NCI-H1092 (cell line): ENCODE measurements around the gene KIAA1217.

Source experiments
- DNase-seq: peaks from one replicate; lab custom pipeline; 2025; lab: John Stamatoyannopoulos, UW

The KIAA1217 gene

GRCh38 chr10:24551161-24551560, 342.2 kb downstream of the KIAA1217 start:
- no peak for DNase-seq

GRCh38 chr10:24552346-24553016, 343.5 kb downstream of the KIAA1217 start:
- no peak for DNase-seq

GRCh38 chr10:24553051-24553612, 344.2 kb downstream of the KIAA1217 start:
- DNase-seq = no peak

- no peak for DNase-seq
These were observed 345.1 kb downstream of the KIAA1217 start for GRCh38 chr10:24554036-24554435.

- no peak for DNase-seq
These were observed 347.3 kb downstream of the KIAA1217 start for GRCh38 chr10:24556126-24556749.

GRCh38 chr10:24556750-24557742, 348.1 kb downstream of the KIAA1217 start:
- DNase-seq = no peak

GRCh38 chr10:24561453-24561852, 352.5 kb downstream of the KIAA1217 start:
- DNase-seq = no peak

GRCh38 chr10:24568042-24568441, 359.1 kb downstream of the KIAA1217 start:
- DNase-seq = no peak

GRCh38 chr10:24569330-24569796, 360.4 kb downstream of the KIAA1217 start:
- no peak for DNase-seq

- no peak for DNase-seq
These were observed 361.1 kb downstream of the KIAA1217 start for GRCh38 chr10:24569828-24570657.

- DNase-seq = no peak
These were observed 361.9 kb downstream of the KIAA1217 start for GRCh38 chr10:24570658-24571426.

- DNase-seq = no peak
These were observed 363.0 kb downstream of the KIAA1217 start for GRCh38 chr10:24571870-24572450.

GRCh38 chr10:24574161-24574560, 365.2 kb downstream of the KIAA1217 start:
- DNase-seq = no peak

- DNase-seq = no peak
These were observed 365.7 kb downstream of the KIAA1217 start for GRCh38 chr10:24574578-24575155.

GRCh38 chr10:24575481-24576002, 366.6 kb downstream of the KIAA1217 start:
- no peak for DNase-seq

GRCh38 chr10:24579448-24579847, 370.5 kb downstream of the KIAA1217 start:
- no peak for DNase-seq

- no peak for DNase-seq
These were observed 371.0 kb downstream of the KIAA1217 start for GRCh38 chr10:24579906-24580305.

- no peak for DNase-seq
These were observed 380.3 kb downstream of the KIAA1217 start for GRCh38 chr10:24589265-24589664.

- DNase-seq = no peak
These were observed 381.9 kb downstream of the KIAA1217 start for GRCh38 chr10:24590697-24591457.
